MM.1S (cell line): ENCODE data around the gene REPS1.

ENCODE experiments used
- DNase-seq: peaks from one replicate; pipeline ENCODE4 v3.0.0-alpha.2; 2015
- H2AFZ ChIP-seq: fragments of 300-600 bp; sonication (generic); 2 replicates; pipeline ENCODE4 v1.6.0; 2016; ENCODE audit warnings: antibody characterized with exemption, low read length
- H3F3A ChIP-seq: fragments of 300-600 bp; sonication (generic); 2 replicates; pipeline ENCODE4 v1.6.1; 2016; ENCODE audit warnings: mild to moderate bottlenecking, antibody characterized with exemption, low read length, moderate library complexity, mixed read lengths; ENCODE audit not compliant: insufficient read depth
- H3K27ac ChIP-seq: fragments of 300-600 bp; sonication (generic); 2 replicates; pipeline ENCODE4 v1.5.1; 2016; ENCODE audit warnings: mild to moderate bottlenecking, low read length
- H3K27me3 ChIP-seq: fragments of 300-600 bp; sonication (generic); replicated peaks from 2 replicates; pipeline ENCODE4 v1.6.0; 2016; ENCODE audit warnings: low read length; ENCODE audit not compliant: insufficient read depth
- H3K36me3 ChIP-seq: fragments of 300-600 bp; sonication (generic); replicated peaks from 2 replicates; pipeline ENCODE4 v1.6.1; 2016; ENCODE audit warnings: mild to moderate bottlenecking, low read length, mixed read lengths; ENCODE audit not compliant: insufficient read depth
- H3K4me1 ChIP-seq: fragments of 300-600 bp; sonication (generic); 2 replicates; pipeline ENCODE4 v1.6.1; 2016; ENCODE audit warnings: low read length, mixed read lengths
- H3K4me2 ChIP-seq: fragments of 300-600 bp; sonication (generic); 2 replicates; pipeline ENCODE4 v1.6.0; 2016; ENCODE audit warnings: low read depth, low read length
- H3K4me3 ChIP-seq: fragments of 300-600 bp; sonication (generic); 2 replicates; pipeline ENCODE4 v1.5.1; 2016; ENCODE audit warnings: low read length, mixed read lengths
- H3K79me2 ChIP-seq: fragments of 300-600 bp; sonication (generic); 2 replicates; pipeline ENCODE4 v1.6.1; 2016; ENCODE audit warnings: mixed run types, low read length, mixed read lengths
- H3K9ac ChIP-seq: fragments of 300-600 bp; sonication (generic); 2 replicates; pipeline ENCODE4 v1.6.1; 2016; ENCODE audit warnings: low read length, mixed read lengths
- H3K9me2 ChIP-seq: fragments of 300-600 bp; sonication (generic); replicated peaks from 2 replicates; pipeline ENCODE4 v1.6.1; 2016; ENCODE audit warnings: mild to moderate bottlenecking, low read length, mixed read lengths; ENCODE audit not compliant: insufficient read depth
- H3K9me3 ChIP-seq: fragments of 300-600 bp; sonication (generic); replicated peaks from 2 replicates; pipeline ENCODE4 v1.6.1; 2016; ENCODE audit warnings: mild to moderate bottlenecking, low read length, mixed read lengths; ENCODE audit not compliant: insufficient read depth
- H4K20me1 ChIP-seq: fragments of 300-600 bp; sonication (generic); 2 replicates; pipeline ENCODE4 v1.6.1; 2016; ENCODE audit warnings: mild to moderate bottlenecking, low read length, moderate library complexity, mixed read lengths; ENCODE audit not compliant: insufficient read depth
- CTCF ChIP-seq: fragments of 300-600 bp; sonication (generic); IDR thresholded peaks from 2 replicates; pipeline ENCODE4 v1.5.1; 2016; ENCODE audit warnings: antibody characterized with exemption, low read length, mixed read lengths
- EZH2 ChIP-seq: fragments of 300-600 bp; sonication (generic); optimal IDR thresholded peaks from 2 replicates; pipeline ENCODE3; 2017; ENCODE audit warnings: low read depth, mild to moderate bottlenecking, antibody characterized with exemption, low read length, mixed read lengths
- EZH2phosphoT487 ChIP-seq: fragments of 300-600 bp; sonication (generic); IDR thresholded peaks from 2 replicates; pipeline ENCODE4 v1.6.1; 2018; ENCODE audit warnings: antibody characterized with exemption, low read length

The REPS1 gene

DNA sequence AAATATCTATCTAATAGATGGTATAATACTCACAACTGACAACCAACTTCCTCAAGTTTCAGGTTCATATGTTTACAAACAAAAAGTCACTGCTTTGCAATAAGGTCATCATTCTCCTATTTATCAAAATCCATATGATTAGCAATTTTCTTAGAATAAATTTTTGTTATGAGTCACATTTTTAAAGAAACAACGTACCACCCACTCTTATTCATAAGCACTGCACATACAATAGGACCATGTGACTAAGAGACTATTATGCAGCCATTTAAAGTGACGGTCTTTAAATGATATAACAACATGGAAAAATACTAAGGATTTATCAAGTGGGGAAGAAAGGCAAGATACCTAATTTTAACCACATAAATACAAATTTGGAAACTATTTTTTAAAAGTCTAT is 40.0 kb downstream of the REPS1 start:
- Histone ChIP-seq H3F3A (no peaks in the 10 kb centered on the region), H3K79me2 (peaks cover 58% of the 10 kb centered on the region), H3K27me3 (no peaks in the 10 kb centered on the region), H4K20me1 (no peaks in the 10 kb centered on the region), H3K4me2 (no peak overlapping the region), H3K4me1 (no peaks in the 10 kb centered on the region), H3K9me2 (no peaks in the 10 kb centered on the region), H3K36me3 (0 out of 2 replicates have a peak, but pooled peaks cover 2% of the 10 kb centered on the region), H2AFZ (no peak overlapping the region), H3K27ac (no peak overlapping the region), H3K9me3 (no peaks in the 10 kb centered on the region), H3K9ac (no peak overlapping the region), H3K4me3 (no peak overlapping the region)
- TF ChIP-seq CTCF, result no peak
- no peak for DNase-seq

- Histone ChIP-seq H3K4me1 (no peaks in the 10 kb centered on the region), H3K4me3 (no peak overlapping the region), H3K9me3 (no peaks in the 10 kb centered on the region), H3F3A (no peaks in the 10 kb centered on the region), H3K9me2 (no peaks in the 10 kb centered on the region), H3K9ac (no peak overlapping the region), H3K27ac (no peak overlapping the region), H2AFZ (no peak overlapping the region), H3K4me2 (no peak overlapping the region), H4K20me1 (no peaks in the 10 kb centered on the region), H3K36me3 (0 out of 2 replicates have a peak, but pooled peaks cover 2% of the 10 kb centered on the region), H3K79me2 (peaks cover 34% of the 10 kb centered on the region), H3K27me3 (no peaks in the 10 kb centered on the region)
- TF ChIP-seq CTCF (no peak), EZH2phosphoT487 (no peak)
- no peak for DNase-seq
Measured at GRCh38 chr6:138945354-138945753, 42.7 kb downstream of the REPS1 start.

DNA sequence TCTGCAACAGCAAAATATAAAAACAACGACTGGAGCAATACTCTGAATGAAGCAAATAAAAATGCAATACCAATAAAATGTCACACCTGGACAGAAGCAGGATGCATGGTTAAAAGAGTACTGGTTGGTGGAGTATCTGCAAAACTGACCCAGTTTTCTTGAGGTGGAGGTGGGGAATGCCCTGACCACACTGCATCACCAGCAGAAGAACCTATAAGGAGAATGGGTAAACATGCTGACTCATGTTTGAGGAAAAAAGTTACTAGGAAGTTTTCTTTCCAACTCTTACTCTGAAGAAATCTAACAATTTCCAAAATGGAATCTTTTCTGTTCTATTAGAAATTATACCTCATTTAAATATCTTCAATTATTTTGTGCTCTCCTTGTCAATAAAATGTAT is 43.6 kb downstream of the REPS1 start:
- Histone ChIP-seq H3K4me1 (no peaks in the 10 kb centered on the region), H3F3A (no peaks in the 10 kb centered on the region), H3K27me3 (no peaks in the 10 kb centered on the region), H3K36me3 (0 out of 2 replicates have a peak, but pooled peaks cover 2% of the 10 kb centered on the region), H3K4me2 (no peak overlapping the region), H3K4me3 (no peak overlapping the region), H3K9me3 (no peaks in the 10 kb centered on the region), H3K27ac (no peak overlapping the region), H4K20me1 (no peaks in the 10 kb centered on the region), H3K9ac (no peak overlapping the region), H2AFZ (no peak overlapping the region), H3K9me2 (no peaks in the 10 kb centered on the region), H3K79me2 (peaks cover 25% of the 10 kb centered on the region)
- DNase-seq, result no peak
- TF ChIP-seq EZH2, result no peak
- no peak for TF ChIP-seq CTCF
- TF ChIP-seq EZH2phosphoT487, result no peak
